C4-2B (cell line): ENCODE data around the gene SFSWAP.

ENCODE experiments used
- H3K27ac ChIP-seq: fragments of 450-650 bp; 2 replicates; pipeline ENCODE4 v1.5.1; 2017
- CTCF ChIP-seq: fragments of 450-650 bp; conservative IDR thresholded peaks from 2 replicates; pipeline ENCODE4 v1.5.1; 2017; ENCODE audit warnings: mild to moderate bottlenecking
- ZFX ChIP-seq: fragments of 450-650 bp; IDR thresholded peaks from 2 replicates; pipeline ENCODE4 v1.6.1; 2017

Gene SFSWAP

GRCh38 chr12:131752451-131752850 lies 41.6 kb downstream of the SFSWAP start:
- H3K27ac ChIP-seq, result no peak overlapping the region
- TF ChIP-seq CTCF (no peak), ZFX (no peak)

GRCh38 chr12:131753005-131753404 lies 42.1 kb downstream of the SFSWAP start:
- no peak for TF ChIP-seq ZFX
- TF ChIP-seq CTCF, result no peak
- no peak overlapping the region for H3K27ac ChIP-seq

GRCh38 chr12:131753757-131754156 lies 42.9 kb downstream of the SFSWAP start:
- TF ChIP-seq CTCF (no peak), ZFX (no peak)
- H3K27ac ChIP-seq, result no peak overlapping the region

GRCh38 chr12:131754184-131754583 lies 43.3 kb downstream of the SFSWAP start:
- H3K27ac ChIP-seq, result no peak overlapping the region
- TF ChIP-seq CTCF (no peak), ZFX (no peak)

- no peak for TF ChIP-seq ZFX
- peak; percentile 68 for TF ChIP-seq CTCF
- H3K27ac ChIP-seq, result no peak overlapping the region
Observed at GRCh38 chr12:131755305-131756113, 44.6 kb downstream of the SFSWAP start.

- no peak for TF ChIP-seq ZFX
- no peak overlapping the region for H3K27ac ChIP-seq
Observed at GRCh38 chr12:131756441-131756840, 45.6 kb downstream of the SFSWAP start.

GRCh38 chr12:131757111-131757510 lies 46.2 kb downstream of the SFSWAP start:
- H3K27ac ChIP-seq, result no peak overlapping the region
- no peak for TF ChIP-seq ZFX
- TF ChIP-seq CTCF, result no peak
